HS-27A (cell line): ENCODE data around the gene TTLL7.

ENCODE experiments used
- DNase-seq: peaks from one replicate; pipeline ENCODE4 v3.0.0-alpha.2; 2012; ENCODE audit warnings: low read depth, missing footprints

The TTLL7 gene

DNA sequence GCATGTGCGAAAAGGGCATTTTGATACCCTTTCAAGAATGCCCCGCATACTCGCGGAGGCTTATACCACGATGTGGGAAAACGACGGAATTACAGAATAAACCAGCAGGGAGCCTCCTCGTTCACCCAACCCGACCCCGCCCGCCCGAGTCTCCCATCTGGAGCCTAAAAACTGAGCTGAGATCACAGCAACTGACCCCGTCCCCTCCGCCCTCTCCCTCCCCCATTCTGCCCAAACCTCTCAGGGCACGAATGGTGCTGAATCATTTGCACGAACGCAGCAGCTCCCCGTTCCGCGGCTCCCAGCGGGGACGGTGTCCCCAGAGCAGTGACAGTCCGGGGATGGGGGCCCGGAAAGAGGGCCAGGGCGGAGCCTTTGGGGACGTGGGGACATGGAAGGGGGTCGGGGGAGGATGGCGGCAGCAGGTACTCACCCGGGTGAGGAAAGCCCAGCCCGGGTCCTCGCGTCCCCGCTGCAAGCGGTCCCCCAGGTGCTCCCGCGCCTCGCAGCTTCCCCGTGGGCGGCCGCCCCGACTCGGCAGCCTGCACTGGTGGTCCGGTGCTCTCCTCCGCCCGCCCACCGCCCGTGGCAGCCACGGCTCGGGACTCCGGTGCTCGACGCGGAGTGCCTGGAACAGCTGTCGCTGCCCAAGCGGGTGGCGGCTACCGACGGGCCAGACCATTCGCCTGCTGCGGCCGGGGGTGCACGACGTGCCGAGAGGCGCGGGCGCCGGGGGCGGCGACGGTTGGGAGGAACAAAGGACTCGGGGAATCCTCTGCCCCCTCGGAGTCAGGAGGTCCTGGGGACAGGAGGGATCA is at the start of gene TTLL7:
Gene TTLL7 (minus strand): TSS at position 635 of the 818 bp plus-strand sequence. CDS start 46,921 bp downstream, outside the sequence.
- no peak for DNase-seq

- no peak for DNase-seq
These were observed 43.5 kb upstream of the TTLL7 start for GRCh38 chr1:84042461-84042860.

GRCh38 chr1:84037758-84038611 is 39.1 kb upstream of the TTLL7 start:
- no peak for DNase-seq

- no peak for DNase-seq
These were observed 32.9 kb upstream of the TTLL7 start for GRCh38 chr1:84031802-84032327.

GRCh38 chr1:84027368-84027767 is 28.4 kb upstream of the TTLL7 start:
- DNase-seq: no peak

DNA sequence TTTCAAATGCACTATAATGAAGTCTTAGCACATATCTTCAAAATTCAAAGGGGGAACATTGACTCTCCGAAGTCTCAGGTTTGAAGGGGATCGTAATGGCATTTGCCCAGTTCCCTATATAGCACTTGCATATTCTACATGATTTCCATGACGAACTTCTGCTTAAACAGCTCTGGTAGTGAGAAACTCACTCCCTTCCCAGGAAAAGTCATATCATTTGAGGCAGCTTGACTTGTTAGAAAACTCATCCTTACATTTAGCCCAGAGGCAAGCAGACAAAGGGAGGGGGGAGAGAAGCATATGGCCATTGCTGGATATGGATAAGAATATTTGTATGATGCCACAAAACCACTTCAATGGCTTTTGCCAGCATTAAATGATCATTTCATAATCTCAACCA is 27.0 kb upstream of the TTLL7 start:
- DNase-seq: no peak

GRCh38 chr1:84021822-84022221 is 22.9 kb upstream of the TTLL7 start:
- DNase-seq: no peak

DNA sequence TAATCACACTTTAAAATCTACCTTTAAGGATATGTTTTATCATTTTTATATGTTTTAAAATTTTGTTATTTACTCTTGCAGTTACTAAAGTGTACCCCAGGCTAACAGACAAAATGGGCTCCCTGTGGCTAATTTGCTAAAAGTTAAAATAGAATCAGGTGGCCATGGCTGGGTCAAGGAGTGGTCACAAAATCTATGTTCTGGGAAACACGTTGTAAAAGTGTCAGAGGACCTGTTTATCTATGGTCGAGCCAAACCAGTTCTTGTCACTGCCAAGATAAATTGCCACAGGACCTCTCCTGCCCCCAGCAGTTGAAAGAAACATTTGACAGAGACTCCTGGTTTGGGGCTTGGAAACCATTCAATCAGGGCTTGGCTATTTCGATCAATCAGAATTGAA is 21.2 kb upstream of the TTLL7 start:
- DNase-seq: no peak

DNA sequence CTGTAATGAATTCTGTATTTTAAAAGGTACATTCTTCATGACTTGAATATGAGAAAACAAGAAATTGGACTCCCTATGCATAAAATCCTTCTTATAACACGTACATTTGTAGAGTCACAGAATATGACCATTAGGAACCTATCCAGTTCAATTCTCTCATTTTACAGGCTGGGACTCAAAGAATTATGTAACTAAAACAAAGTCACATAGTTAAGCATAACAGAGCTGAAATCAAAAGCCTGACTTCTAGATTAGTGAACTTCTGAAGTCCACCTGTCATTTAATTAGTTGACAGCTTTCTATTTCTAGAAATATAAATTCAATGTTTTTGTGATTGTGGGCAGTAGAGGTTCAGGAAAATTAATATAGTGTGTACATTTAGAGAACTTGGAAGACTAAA is 20.3 kb upstream of the TTLL7 start:
- DNase-seq: no peak

DNA sequence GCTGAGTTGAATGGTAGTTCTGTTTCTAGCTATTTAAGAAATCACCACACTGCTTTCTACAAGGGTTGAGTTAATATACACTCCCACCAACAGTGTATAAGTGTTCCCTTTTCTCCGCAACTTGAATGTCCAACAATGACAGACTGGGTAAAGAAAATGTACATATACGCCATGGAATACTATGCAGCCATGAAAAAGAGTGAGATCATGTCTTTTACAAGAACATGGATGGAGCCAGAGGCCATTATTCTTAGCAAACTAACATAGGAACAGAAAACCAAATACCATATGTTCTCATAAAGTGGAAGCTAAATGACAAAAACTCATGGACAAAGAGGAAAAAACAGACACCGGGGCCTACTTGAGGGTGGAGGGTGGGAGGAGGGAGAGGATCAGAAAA is 14.8 kb upstream of the TTLL7 start:
- DNase-seq: no peak

- DNase-seq: no peak
These were observed 13.1 kb upstream of the TTLL7 start for GRCh38 chr1:84012018-84012417.

DNA sequence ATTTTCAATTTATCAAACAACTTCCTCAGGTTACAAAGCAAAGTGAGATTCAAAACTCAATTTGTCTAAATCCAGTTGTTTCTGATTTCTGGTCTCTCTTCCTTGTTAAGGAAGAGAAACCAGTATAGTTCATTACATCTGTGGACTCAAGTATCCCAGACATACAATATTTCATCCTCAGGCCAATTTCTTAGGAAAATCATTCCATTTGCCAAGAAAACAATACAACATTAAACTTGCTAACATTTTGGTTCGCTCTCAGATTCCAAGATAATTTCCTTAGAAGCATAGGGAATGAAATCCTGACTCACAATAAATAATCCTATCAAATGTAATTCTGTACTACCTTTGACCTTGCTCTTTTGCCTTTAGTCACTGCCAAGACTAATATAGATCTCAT is 11.2 kb upstream of the TTLL7 start:
- DNase-seq: no peak

DNA sequence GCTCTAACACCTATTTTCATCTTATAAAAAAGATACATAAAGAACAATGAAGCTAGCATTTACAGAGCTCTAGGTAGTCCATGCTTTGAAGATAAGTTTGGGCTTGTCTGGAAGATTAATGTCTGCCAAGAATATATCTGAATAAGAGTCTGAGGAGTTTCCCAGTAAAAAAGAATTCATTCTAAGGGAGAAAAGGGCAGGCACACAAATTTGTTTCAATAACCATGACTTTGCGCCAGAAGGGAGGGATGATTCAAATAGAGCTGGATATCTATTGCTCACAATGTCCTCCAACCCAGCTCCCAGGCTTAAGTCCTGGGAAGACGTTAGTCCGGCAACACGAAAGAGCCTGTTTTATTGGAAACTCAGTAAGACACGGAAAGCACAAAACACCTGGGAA is 9.7 kb upstream of the TTLL7 start:
- DNase-seq: no peak

DNA sequence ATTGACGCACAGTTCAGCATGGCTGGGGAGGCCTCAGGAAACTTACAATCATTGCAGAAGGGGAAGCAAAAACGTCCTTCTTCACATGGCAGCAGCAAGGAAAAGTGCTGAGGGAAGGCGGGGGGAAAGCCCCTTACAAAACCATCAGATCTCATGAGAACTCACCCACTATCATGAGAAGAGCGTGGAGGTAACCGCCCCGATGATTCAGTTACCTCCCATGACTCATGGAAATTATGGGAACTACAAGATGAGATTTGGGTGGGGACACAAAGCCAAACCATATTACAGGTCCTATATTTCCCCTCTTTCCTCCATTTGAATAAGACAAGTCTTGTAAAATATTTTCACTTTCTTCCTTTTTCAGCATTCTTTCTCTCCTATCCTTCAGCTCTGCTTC is 7.7 kb upstream of the TTLL7 start:
- DNase-seq: no peak

DNA sequence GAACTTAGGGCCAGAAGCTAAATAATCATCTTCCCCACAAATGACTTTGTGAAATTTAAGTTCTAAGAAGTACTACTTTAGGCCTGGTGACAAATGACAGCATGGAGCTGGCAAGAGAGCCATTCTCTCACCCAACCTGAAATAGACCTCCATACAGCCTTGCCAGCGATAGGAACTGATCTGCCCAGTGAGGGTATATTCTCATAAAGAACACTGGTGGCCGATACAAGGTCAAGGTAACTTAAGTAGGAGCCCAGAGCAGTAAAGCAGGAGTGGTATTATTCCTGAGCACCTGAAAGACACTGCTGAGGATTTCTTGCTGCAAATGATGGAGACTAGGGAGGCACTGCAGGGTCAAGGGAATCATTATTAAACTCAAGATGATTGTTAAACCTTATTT is 2.6 kb upstream of the TTLL7 start:
- DNase-seq: no peak

- no peak for DNase-seq
These were observed 2.1 kb upstream of the TTLL7 start for GRCh38 chr1:84000954-84001495.

- DNase-seq: no peak
These were observed 1.4 kb upstream of the TTLL7 start for GRCh38 chr1:84000196-84000885.

- peak; percentile 69 for DNase-seq
These were observed 436 bp upstream of the TTLL7 start for GRCh38 chr1:83999316-83999819.

- no peak for DNase-seq
These were observed 781 bp downstream of the TTLL7 start for GRCh38 chr1:83998205-83998497.

DNA sequence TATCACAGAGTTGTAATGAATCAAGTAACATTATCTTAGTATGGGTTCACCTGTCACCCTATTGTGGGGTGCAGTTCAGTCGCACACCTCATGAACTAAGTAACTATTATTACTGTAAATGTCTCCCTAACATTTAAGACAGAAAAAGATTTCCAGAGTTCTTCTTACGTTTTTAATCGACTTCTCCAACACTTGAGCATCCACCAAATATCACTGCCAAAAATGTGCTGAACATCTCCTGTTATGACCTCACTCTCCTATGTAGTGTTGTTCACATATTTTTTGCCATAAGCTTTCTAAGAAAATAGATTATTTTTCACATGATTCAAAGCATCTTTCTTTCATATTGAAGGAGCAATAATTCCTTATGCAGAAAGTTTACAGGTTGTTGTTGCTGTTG is 1.3 kb downstream of the TTLL7 start:
- DNase-seq: no peak

DNA sequence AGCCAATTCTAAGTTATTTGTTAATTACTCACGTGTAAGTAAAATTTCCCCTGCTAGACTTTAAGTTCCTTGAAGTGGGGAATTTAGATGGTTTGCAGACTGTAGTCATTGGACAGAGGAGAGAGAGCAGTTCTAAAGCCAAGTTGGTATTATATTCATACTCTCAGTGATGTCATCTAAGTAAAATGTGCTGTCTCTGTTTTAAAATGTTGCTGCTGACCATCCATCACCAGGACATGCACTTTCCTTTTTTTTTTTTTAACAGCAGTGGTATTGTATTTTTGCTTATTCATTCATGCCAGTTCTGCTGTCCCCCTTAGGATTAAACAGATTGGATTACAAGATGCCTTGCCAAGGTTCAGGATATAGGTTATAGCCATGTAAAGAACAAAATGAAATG is 2.3 kb downstream of the TTLL7 start:
- DNase-seq: no peak

DNA sequence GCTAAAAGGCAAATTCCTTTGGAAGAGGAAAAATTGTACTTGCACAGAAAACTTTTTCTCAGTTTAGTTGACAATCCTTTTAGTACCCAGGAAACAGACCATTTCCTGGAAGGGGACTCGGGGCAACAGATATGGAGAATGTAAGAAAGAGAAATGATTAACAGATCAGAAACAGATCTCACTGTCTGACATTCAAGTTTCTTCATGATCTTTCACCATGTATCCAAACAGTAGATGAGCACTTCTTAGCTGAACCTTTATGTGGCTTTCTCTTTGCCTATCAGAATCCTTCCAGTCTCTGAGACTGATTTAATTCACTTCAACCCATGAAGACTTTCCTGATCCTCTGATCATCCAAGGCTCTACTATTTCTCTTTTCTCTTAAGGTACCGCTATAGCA is 2.7 kb downstream of the TTLL7 start:
- no peak for DNase-seq
